ENCODE data around the gene PCDHGA2.
"Not testable (repeated sequence)": the region's sequence is repeated elsewhere in the genome, so short reads cannot be mapped to it uniquely, and the experiment has no call there.

Gene PCDHGA2

GRCh38 chr5:141374627-141375026, 36.1 kb downstream of the PCDHGA2 start:
- no peak for DNase-seq (ENCODE audit: low read depth, low spot score)
- Histone ChIP-seq H3K9me3 (ENCODE audit: insufficient read depth, low read length) (peaks cover 17% of the 10 kb centered on the region; the same call in 1 of the 2 replicates), H3K9ac (ENCODE audit: insufficient read length, low read depth) (no peak overlapping the region), H3K4me3 (ENCODE audit: insufficient read length, low read depth) (no peak overlapping the region), H3K36me3 (ENCODE audit: insufficient read depth, insufficient read length, low read length) (no peaks in the 10 kb centered on the region), H3K4me1 (ENCODE audit: insufficient read depth, insufficient read length) (no peaks in the 10 kb centered on the region), H3K27me3 (ENCODE audit: insufficient read depth, insufficient read length) (no peaks in the 10 kb centered on the region)
- no peak for TF ChIP-seq YY1 (IDR thresholded peaks at IDR 0.05; ENCODE audit: insufficient read depth, insufficient read length)
- TF ChIP-seq SUZ12 (IDR thresholded peaks at IDR 0.05; ENCODE audit: extremely low read depth, insufficient read depth, insufficient read length) = no peak
- TF ChIP-seq ZNF274 (IDR thresholded peaks at IDR 0.05; ENCODE audit: low read depth, low read length) = no peak

DNA sequence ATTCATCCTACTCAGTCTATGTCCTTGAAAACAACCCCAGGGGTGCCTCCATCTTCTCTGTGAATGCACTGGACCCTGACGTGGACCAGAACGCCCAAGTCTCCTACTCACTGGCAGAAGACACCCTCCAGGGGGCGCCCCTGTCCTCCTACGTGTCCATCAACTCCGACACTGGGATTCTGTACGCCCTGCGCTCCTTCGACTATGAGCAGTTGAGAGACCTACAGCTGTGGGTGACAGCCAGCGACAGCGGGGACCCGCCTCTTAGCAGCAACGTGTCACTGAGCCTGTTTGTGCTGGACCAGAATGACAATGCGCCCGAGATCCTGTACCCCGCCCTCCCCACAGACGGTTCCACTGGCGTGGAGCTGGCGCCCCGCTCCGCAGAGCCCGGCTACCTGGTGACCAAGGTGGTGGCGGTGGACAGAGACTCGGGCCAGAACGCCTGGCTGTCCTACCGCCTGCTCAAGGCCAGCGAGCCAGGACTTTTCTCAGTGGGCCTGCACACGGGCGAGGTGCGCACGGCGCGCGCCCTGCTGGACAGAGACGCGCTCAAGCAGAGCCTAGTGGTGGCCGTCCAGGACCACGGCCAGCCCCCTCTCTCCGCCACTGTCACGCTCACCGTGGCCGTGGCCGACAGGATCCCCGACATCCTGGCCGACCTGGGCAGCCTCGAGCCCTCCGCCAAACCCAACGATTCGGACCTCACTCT, 37.0 kb downstream of the PCDHGA2 start:
- peaks cover 16% of the 10 kb centered on the region; the same call in 1 of the 2 replicates for H3K9me3 ChIP-seq (ENCODE audit: insufficient read depth, low read length)
- H3K4me1 ChIP-seq (ENCODE audit: insufficient read depth, insufficient read length); H3K27me3 ChIP-seq (ENCODE audit: insufficient read depth, insufficient read length); H3K9ac ChIP-seq (ENCODE audit: insufficient read length, low read depth); DNase-seq (ENCODE audit: low read depth, low spot score); H3K4me3 ChIP-seq (ENCODE audit: insufficient read length, low read depth); H3K36me3 ChIP-seq (ENCODE audit: insufficient read depth, insufficient read length, low read length): not testable (repeated sequence)

DNA sequence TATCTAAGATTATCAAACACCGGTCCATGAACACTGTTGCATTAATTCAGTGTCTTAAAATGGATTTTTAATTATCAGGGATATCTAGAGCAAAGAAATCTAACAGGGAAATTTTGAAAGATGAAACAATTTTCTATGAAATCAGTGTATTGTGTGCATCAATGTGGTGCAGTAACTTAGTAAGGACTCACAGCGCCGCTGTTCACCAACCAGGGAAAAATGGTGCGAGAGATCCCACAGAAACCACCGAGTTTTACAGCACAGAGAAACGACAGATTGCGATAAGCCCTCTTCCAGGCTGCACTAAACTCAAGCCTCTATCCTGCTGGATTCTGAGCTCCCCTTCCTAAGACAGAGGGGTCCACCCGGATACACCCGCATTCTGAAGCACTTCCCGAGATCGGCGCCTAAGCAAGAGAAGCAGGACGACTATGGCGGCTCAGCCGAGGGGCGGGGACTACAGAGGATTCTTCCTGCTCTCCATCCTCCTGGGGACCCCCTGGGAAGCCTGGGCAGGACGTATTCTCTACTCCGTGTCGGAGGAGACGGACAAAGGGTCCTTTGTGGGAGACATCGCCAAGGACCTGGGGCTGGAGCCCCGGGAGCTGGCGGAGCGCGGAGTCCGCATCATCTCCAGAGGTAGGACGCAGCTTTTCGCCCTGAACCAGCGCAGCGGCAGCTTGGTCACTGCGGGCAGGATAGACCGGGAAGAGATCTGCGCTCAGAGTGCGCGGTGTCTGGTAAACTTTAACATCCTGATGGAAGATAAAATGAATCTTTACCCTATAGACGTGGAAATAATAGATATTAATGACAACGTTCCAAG, 44.1 kb downstream of the PCDHGA2 start, which contains the start of gene PCDHGA7:
Gene PCDHGA7 (plus strand): TSS at position 274 of the 826 bp plus-strand sequence. CDS start 158 bp downstream, at position 432.
- DNase-seq (ENCODE audit: low read depth, low spot score) = no peak
- Histone ChIP-seq H3K9me3 (ENCODE audit: insufficient read depth, low read length) (no peaks in the 10 kb centered on the region; the same call in 1 of the 2 replicates), H3K9ac (ENCODE audit: insufficient read length, low read depth) (no peak within 1 kb of the TSS), H3K4me1 (ENCODE audit: insufficient read depth, insufficient read length) (no peaks in the 10 kb centered on the region), H3K36me3 (ENCODE audit: insufficient read depth, insufficient read length, low read length) (no peaks in the 10 kb centered on the region), H3K4me3 (ENCODE audit: insufficient read length, low read depth) (no peak within 1 kb of the TSS), H3K27me3 (ENCODE audit: insufficient read depth, insufficient read length) (no peaks in the 10 kb centered on the region)
- TF ChIP-seq ZNF274 (IDR thresholded peaks at IDR 0.05; ENCODE audit: low read depth, low read length) = no peak
- no peak for TF ChIP-seq SUZ12 (IDR thresholded peaks at IDR 0.05; ENCODE audit: extremely low read depth, insufficient read depth, insufficient read length)
- no peak for TF ChIP-seq YY1 (IDR thresholded peaks at IDR 0.05; ENCODE audit: insufficient read depth, insufficient read length)

- no peak for DNase-seq (ENCODE audit: low read depth, low spot score)
- TF ChIP-seq SUZ12 (IDR thresholded peaks at IDR 0.05; ENCODE audit: extremely low read depth, insufficient read depth, insufficient read length) = no peak
- no peak for TF ChIP-seq YY1 (IDR thresholded peaks at IDR 0.05; ENCODE audit: insufficient read depth, insufficient read length)
- TF ChIP-seq ZNF274 (IDR thresholded peaks at IDR 0.05; ENCODE audit: low read depth, low read length) = no peak
- Histone ChIP-seq H3K4me1 (ENCODE audit: insufficient read depth, insufficient read length) (no peaks in the 10 kb centered on the region), H3K27me3 (ENCODE audit: insufficient read depth, insufficient read length) (no peaks in the 10 kb centered on the region), H3K4me3 (ENCODE audit: insufficient read length, low read depth) (no peak overlapping the region), H3K9me3 (ENCODE audit: insufficient read depth, low read length) (no peaks in the 10 kb centered on the region; the same call in 1 of the 2 replicates), H3K36me3 (ENCODE audit: insufficient read depth, insufficient read length, low read length) (no peaks in the 10 kb centered on the region), H3K9ac (ENCODE audit: insufficient read length, low read depth) (no peak overlapping the region)
Observed at GRCh38 chr5:141383345-141383744, 44.8 kb downstream of the PCDHGA2 start.

DNA sequence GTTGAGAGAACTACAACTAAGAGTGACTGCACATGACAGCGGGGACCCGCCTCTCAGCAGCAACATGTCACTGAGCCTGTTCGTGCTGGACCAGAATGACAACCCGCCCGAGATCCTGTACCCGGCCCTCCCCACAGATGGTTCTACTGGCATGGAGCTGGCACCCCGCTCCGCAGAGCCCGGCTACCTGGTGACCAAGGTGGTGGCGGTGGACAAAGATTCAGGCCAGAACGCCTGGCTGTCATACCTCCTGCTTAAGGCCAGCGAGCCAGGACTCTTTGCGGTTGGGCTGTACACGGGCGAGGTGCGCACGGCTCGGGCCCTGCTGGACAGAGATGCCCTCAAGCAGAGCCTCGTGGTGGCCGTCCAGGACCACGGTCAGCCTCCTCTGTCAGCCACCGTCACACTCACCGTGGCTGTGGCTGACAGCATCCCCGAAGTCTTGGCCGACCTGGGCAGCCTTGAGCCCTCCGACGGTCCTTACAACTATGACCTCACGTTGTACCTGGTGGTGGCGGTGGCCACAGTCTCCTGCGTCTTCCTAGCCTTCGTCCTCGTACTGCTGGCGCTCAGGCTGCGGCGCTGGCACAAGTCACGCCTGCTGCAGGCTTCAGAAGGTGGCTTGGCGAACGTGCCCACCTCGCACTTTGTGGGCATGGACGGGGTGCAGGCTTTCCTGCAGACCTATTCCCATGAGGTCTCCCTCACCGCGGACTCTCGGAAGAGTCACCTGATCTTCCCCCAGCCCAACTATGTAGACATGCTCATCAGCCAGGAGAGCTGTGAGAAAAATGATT, 46.1 kb downstream of the PCDHGA2 start:
- Histone ChIP-seq H3K36me3 (ENCODE audit: insufficient read depth, insufficient read length, low read length) (no peaks in the 10 kb centered on the region), H3K9ac (ENCODE audit: insufficient read length, low read depth) (no peak overlapping the region), H3K9me3 (ENCODE audit: insufficient read depth, low read length) (no peaks in the 10 kb centered on the region; the same call in 1 of the 2 replicates), H3K4me1 (ENCODE audit: insufficient read depth, insufficient read length) (no peaks in the 10 kb centered on the region), H3K27me3 (ENCODE audit: insufficient read depth, insufficient read length) (no peaks in the 10 kb centered on the region), H3K4me3 (ENCODE audit: insufficient read length, low read depth) (no peak overlapping the region)
- TF ChIP-seq SUZ12 (IDR thresholded peaks at IDR 0.05; ENCODE audit: extremely low read depth, insufficient read depth, insufficient read length) (no peak), YY1 (IDR thresholded peaks at IDR 0.05; ENCODE audit: insufficient read depth, insufficient read length) (no peak), ZNF274 (IDR thresholded peaks at IDR 0.05; ENCODE audit: low read depth, low read length) (no peak)
- DNase-seq (ENCODE audit: low read depth, low spot score) = no peak

- H3K27me3 ChIP-seq (ENCODE audit: insufficient read depth, insufficient read length); H3K9ac ChIP-seq (ENCODE audit: insufficient read length, low read depth); H3K9me3 ChIP-seq (ENCODE audit: insufficient read depth, low read length); H3K4me1 ChIP-seq (ENCODE audit: insufficient read depth, insufficient read length); H3K4me3 ChIP-seq (ENCODE audit: insufficient read length, low read depth); H3K36me3 ChIP-seq (ENCODE audit: insufficient read depth, insufficient read length, low read length); DNase-seq (ENCODE audit: low read depth, low spot score): not testable (repeated sequence)
Observed at GRCh38 chr5:141387557-141388311, 49.2 kb downstream of the PCDHGA2 start, which contains the start of gene PCDHGB4. Gene PCDHGB4, plus strand, starts transcription at chr5:141387698. Its CDS starts 187 bp downstream, at chr5:141387885.

Measured in NT2/D1 (cell line).